OCI-LY1 (cell line): ENCODE data around the gene ACOT8.
A peak's percentile ranks its signal among the peaks of the same experiment; 100 is the strongest.

Experiments
- EZH2 ChIP-seq: fragments of 200-600 bp; sonication (generic), shearing (Covaris generic); IDR thresholded peaks from 2 replicates; pipeline ENCODE4 v1.8.0; 2017; ENCODE audit warnings: borderline replicate concordance, mixed run types, mild to moderate bottlenecking, antibody characterized with exemption, low read length, moderate library complexity, mixed read lengths
- TF ChIP-seq, protein P1 (sequence below): fragments of 200-600 bp; sonication (generic), shearing (Covaris generic); IDR thresholded peaks from 2 replicates; pipeline ENCODE4 v1.5.1; 2017; ENCODE audit warnings: mild to moderate bottlenecking, antibody characterized with exemption, low read length, moderate library complexity, mixed read lengths

DNA sequence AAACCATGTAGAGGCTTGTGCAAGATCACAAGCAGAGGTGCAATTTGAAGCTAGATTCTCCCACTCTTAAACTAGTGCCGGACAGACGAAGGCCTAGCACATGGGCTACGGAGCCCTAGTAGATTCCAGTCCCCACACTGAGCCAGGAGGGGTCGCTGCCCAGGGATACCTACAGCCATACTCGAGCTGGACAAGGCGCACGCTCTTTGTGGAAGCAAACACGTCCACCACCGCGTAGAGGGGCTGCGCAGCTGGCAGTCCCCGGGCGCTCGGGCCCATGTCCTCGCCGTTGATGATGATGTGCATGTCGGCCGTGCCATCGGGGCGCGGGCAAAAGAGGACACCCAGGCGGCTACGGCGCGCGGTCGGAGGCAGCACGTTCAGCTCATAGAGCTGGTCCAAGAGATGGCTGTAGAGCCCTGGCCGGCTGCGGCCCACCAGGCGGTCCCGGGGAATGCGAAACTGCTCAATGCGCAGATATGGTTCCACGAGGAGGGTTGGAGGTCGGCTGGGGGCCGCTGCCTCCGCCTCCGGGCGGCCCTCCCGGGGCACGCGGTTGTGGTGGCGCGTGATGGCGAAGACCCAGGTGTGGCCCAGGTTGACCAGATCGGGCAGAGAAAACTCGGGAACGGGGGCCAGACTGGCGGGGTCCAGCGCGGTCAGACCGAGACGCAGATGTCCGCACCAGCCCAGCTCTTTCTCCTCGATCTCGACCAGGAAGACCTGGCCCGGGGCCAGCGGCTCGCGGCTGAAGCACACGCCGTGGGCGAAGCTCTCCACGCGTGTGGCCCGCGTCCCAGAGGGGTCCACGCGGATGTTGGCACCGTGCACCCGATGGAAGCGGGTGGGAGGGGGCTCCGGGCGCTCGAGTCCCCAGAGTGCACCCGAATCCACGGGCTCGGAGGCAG, 33.1 kb upstream of the ACOT8 start:
- TF ChIP-seq, protein P1, sequence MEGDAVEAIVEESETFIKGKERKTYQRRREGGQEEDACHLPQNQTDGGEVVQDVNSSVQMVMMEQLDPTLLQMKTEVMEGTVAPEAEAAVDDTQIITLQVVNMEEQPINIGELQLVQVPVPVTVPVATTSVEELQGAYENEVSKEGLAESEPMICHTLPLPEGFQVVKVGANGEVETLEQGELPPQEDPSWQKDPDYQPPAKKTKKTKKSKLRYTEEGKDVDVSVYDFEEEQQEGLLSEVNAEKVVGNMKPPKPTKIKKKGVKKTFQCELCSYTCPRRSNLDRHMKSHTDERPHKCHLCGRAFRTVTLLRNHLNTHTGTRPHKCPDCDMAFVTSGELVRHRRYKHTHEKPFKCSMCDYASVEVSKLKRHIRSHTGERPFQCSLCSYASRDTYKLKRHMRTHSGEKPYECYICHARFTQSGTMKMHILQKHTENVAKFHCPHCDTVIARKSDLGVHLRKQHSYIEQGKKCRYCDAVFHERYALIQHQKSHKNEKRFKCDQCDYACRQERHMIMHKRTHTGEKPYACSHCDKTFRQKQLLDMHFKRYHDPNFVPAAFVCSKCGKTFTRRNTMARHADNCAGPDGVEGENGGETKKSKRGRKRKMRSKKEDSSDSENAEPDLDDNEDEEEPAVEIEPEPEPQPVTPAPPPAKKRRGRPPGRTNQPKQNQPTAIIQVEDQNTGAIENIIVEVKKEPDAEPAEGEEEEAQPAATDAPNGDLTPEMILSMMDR = peak; percentile 64; the same call in 1 of the 2 replicates
- no peak for TF ChIP-seq EZH2
